Colonic mucosa (tissue), 4 donors: ENCODE measurements around the gene PTPRU. TPM values are rescaled to one million over a fixed set of nuclear protein-coding genes. Genes with fewer than 3 reads are reported as not detected.
A peak's percentile ranks its signal among the peaks of the same experiment; 100 is the strongest.

Source experiments
- DNase-seq: peaks from one replicate; pipeline ENCODE4 v3.0.0-alpha.2; 2020
- H3K27ac ChIP-seq: fragments of 200-600 bp; one replicate; pipeline ENCODE4 v1.8.0; 2021
- H3K27me3 ChIP-seq: fragments of 200-600 bp; one replicate; pipeline ENCODE4 v1.8.0; 2021
- H3K36me3 ChIP-seq: fragments of 200-600 bp; one replicate; pipeline ENCODE4 v1.8.0; 2021
- H3K4me1 ChIP-seq: fragments of 200-600 bp; one replicate; pipeline ENCODE4 v1.8.0; 2021; ENCODE audit warnings: mild to moderate bottlenecking
- H3K4me3 ChIP-seq: fragments of 200-600 bp; one replicate; pipeline ENCODE4 v1.8.0; 2021
- H3K9ac ChIP-seq, 2 donors: one replicate each; pipeline ENCODE4 v1.7.0; 2013; ENCODE audit warnings: control low read depth in 2 of 2, low read depth in 2 of 2, low read length in 2 of 2
- H3K9me3 ChIP-seq: fragments of 200-600 bp; one replicate; pipeline ENCODE4 v1.8.0; 2021
- CTCF ChIP-seq: fragments of 200-600 bp; IDR thresholded peaks from one replicate; pipeline ENCODE4 v1.8.0; 2022; ENCODE audit warnings: antibody characterized with exemption, mild to moderate bottlenecking
- intact Hi-C: fragments of 100-400 bp; cut with DNase I; formaldehyde crosslinking; loops from one replicate; pipeline ENCODE4 v1.14.1; 2022
- total RNA-seq, 2 donors: library from RNA; stranded (reverse); fragmentation: NEBNext Ultra II Directional in 1 of 2; extraction: Animal tissue kit (Norgen Biotek cat#: 25700) in 1 of 2; gene quantifications; one replicate each; pipeline ENCODE4 v1.2.1, GENCODE V29; 2021
- donor health status: healthy.
- donor health status: DM: no; HTN: no; CAD: no.
- donor health status: DM: no; HTN: no; CAD: no.

Gene PTPRU
- total RNA-seq, 2 donors from 2014 or later: 2.3 to 4.8 TPM

- H3K27me3 ChIP-seq: no peaks in the 10 kb centered on the region
- no peak overlapping the region for H3K9ac ChIP-seq
- H3K4me3 ChIP-seq: no peak overlapping the region
- TF ChIP-seq CTCF: no peak
- DNase-seq: no peak
- no peaks in the 10 kb centered on the region for H3K9me3 ChIP-seq
- H3K4me1 ChIP-seq: no peaks in the 10 kb centered on the region
- H3K36me3 ChIP-seq: no peaks in the 10 kb centered on the region
- intact Hi-C loops: no loop called here
- no peak overlapping the region for H3K27ac ChIP-seq
Observed at GRCh38 chr1:29352719-29353420, 116.5 kb downstream of the PTPRU start.

GRCh38 chr1:29354511-29355098 lies 118.3 kb downstream of the PTPRU start:
- intact Hi-C loops: no loop called here
- Histone ChIP-seq H3K4me1 (no peaks in the 10 kb centered on the region), H3K27me3 (no peaks in the 10 kb centered on the region), H3K36me3 (no peaks in the 10 kb centered on the region), H3K9ac (no peak overlapping the region), H3K4me3 (no peak overlapping the region), H3K9me3 (no peaks in the 10 kb centered on the region), H3K27ac (no peak overlapping the region)
- TF ChIP-seq CTCF: no peak
- no peak for DNase-seq

- Histone ChIP-seq H3K9ac (no peak overlapping the region), H3K36me3 (no peaks in the 10 kb centered on the region), H3K4me1 (no peaks in the 10 kb centered on the region), H3K9me3 (no peaks in the 10 kb centered on the region), H3K4me3 (no peak overlapping the region), H3K27me3 (no peaks in the 10 kb centered on the region), H3K27ac (no peak overlapping the region)
- TF ChIP-seq CTCF: no peak
- intact Hi-C loops: no loop called here
- no peak for DNase-seq
Observed at GRCh38 chr1:29355375-29355774, 119.1 kb downstream of the PTPRU start.

- Histone ChIP-seq H3K9ac (no peak overlapping the region), H3K27me3 (no peaks in the 10 kb centered on the region), H3K27ac (no peak overlapping the region), H3K4me3 (no peak overlapping the region), H3K4me1 (no peaks in the 10 kb centered on the region), H3K9me3 (no peaks in the 10 kb centered on the region), H3K36me3 (no peaks in the 10 kb centered on the region)
- no peak for TF ChIP-seq CTCF
- peak; percentile 31 for DNase-seq
- intact Hi-C loops: no loop called here
Observed at GRCh38 chr1:29356663-29357062, 120.3 kb downstream of the PTPRU start.

- Histone ChIP-seq H3K4me3 (no peak overlapping the region), H3K9me3 (no peaks in the 10 kb centered on the region), H3K27me3 (no peaks in the 10 kb centered on the region), H3K4me1 (no peaks in the 10 kb centered on the region), H3K27ac (no peak overlapping the region), H3K36me3 (no peaks in the 10 kb centered on the region), H3K9ac (no peak overlapping the region)
- TF ChIP-seq CTCF: no peak
- intact Hi-C loops: no loop called here
- DNase-seq: no peak
Observed at GRCh38 chr1:29357452-29357851, 121.1 kb downstream of the PTPRU start.
